GM18858 (cell line): ENCODE data around the gene SPON1.
"Not testable (repeated sequence)": the region's sequence is repeated elsewhere in the genome, so short reads cannot be mapped to it uniquely, and the experiment has no call there.

Source experiments
- ATAC-seq: cut with Tn5 transposase; IDR thresholded peaks from one replicate; pipeline ENCODE4 v1.9.1; 2021; ENCODE audit not compliant: unreplicated experiment

Gene SPON1

GRCh38 chr11:14029971-14030920 lies 67.7 kb downstream of the SPON1 start:
- no peak for ATAC-seq

DNA sequence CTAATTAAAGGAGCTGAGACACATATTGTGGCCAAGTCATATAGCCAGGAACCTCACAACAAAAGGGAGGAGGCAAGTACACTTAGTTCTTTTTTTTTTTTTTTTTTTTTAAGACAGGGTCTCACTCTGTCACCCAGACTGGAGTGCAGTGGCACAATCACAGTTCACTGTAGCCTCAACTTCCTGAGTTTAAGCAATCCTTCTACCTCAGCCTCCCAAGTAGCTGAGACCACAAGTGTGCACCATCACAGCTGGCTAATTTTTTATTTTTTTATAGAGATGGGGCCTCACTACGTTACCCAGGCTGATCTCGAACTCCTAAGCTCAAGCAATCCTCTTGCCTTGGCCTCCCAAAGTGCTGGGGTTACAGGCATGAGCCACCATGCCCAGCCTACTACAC lies 73.0 kb downstream of the SPON1 start:
- not testable (repeated sequence) for ATAC-seq

DNA sequence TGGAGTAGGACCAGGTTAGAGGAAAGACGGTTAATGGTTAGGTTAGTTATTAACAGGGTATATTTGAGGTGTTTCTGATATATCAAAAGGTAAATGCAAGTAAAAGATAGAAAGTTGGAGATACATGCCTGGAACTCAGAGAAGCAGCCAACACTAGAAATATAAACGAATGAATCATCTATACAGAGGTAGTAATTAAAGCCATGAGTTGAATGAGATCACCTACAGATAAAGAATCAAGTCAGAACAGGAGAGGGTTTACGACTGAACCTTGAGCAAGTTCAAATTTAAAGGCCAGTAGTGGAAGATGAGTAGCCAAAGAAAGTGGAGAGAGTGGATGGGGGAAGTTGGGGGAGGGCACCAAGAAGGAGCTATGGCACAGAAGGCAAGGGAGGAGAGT lies 73.9 kb downstream of the SPON1 start:
- ATAC-seq = no peak

- ATAC-seq = no peak
Observed at GRCh38 chr11:14041040-14041439, 78.5 kb downstream of the SPON1 start.

DNA sequence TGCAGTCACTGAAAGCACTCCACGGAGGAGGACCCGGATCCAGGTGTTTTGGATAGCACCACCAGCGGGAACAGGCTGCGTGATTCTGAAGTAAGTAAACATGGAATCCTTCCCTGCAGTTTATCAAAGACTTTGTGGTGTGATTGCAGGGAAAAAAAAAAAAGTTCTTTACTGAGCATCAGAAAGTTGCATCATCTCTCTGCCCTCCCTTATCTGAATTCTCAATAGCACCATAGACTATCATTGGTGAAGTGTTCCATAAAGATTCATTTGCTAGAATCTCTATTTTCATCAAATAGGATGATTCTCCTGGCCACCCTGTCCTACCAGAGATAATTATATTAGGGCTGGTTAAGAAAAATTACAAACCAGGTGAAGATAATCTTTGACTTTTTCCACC lies 79.0 kb downstream of the SPON1 start:
- ATAC-seq = no peak

DNA sequence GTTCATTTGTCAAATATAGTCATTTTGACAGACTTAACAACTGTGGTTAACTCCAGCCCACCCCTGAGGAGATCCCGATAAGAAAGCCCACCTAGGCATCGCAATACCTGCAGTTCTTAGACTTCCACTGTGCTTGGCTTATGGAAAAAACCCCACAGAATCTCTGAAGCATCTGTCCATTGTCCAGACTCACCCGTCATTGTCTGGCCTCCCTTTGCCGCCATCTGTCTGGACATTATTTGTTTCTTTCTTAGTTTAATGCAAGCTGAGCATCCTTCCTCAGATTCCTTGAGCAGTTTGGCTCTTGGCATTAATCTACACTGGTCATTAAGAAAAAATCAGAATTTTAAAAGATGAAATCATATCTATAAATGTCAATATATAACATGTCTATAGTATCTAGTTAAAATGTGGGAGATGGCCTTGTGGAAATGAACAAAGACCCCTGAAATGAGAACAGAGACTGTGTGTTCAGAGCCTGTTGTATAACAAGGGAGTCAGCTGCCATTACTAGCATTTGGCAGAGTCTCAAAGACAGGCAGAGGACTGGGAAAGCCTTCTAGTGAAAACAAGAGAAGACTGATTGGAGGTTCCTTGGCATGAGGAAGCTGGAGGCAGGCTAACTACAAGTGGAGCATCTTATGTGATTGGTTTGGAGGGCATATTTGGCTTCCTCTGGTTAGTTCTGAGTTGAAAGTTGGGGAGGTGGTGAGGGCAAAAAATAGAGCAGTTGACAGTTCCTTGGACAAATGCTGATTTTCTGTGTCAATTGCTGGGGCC lies 80.4 kb downstream of the SPON1 start:
- ATAC-seq = no peak

DNA sequence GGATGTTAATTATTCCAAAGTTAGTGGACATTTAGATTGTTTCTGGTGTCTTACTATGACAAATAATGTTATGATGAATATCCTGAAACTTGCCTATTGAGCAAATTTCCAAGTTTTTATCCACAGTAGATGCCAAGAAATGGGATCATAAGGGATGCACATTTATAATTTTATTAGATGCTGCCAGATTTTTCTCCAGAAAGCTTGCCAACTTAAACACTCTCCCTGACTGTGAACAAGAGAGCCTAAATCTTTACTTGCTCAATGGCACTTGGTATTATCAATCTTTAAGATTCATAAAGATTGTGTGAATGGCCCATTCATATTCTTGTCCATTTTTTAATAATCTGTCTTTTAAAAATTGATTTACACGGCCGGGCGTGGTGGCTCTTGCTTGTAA lies 82.4 kb downstream of the SPON1 start:
- no peak for ATAC-seq

DNA sequence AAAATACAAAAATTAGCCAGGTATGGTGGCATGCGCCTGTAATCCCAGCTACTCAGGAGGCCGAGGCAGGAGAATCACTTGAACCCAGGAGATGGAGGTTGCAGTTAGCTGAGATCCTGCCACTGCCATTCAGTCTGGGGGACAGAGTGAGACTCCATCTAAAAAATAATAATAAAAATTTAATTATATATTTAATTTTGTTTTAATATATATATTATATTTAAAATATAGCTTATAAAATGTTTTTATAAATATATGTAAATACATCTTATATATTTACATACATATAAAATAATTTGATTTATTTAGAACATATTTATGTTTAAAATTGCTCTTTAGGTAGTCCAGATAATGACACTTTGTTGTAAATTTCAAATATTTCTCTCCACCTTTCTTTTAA lies 82.9 kb downstream of the SPON1 start:
- ATAC-seq = no peak

GRCh38 chr11:14052198-14052597 lies 89.7 kb downstream of the SPON1 start:
- no peak for ATAC-seq

- no peak for ATAC-seq
Observed at GRCh38 chr11:14054116-14055107, 91.9 kb downstream of the SPON1 start.

DNA sequence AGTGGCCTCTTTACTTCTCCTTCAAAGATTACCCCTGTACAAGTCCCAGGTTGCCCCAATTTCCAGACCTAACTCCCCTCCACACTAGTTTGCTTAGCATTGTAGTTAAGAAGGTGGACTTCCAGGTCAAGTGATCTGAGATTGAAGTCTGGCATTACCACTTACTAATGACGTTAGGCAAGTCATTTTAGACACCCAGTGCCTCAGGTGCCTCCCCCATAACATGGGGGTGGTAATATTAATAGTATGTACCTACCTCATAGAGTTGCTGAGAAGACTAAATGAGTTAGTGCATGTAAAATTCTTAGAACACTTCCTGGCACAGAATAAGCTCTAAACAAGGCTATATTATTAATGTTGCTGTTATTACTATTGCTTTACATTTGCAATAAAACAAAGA lies 93.4 kb downstream of the SPON1 start:
- ATAC-seq = no peak

DNA sequence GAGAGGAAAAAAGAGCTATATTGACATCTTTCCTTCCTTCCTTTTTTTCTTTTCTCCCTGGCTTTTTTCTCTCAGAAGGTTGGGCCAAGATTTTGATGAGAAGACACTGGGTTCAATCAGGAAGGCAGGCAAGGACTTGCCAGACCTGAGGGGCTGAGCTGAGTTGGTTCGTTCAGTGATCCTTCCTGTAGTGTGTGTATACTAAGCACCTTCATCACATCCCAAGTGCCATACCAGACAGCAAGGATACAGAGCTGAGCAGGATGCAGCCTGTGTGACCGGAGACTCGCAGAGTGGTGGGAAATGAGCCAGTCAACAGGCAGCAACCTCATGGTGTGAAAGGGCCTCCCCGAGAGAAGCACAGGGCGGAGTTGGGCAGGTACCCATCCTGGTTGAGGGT lies 95.5 kb downstream of the SPON1 start:
- ATAC-seq = no peak

DNA sequence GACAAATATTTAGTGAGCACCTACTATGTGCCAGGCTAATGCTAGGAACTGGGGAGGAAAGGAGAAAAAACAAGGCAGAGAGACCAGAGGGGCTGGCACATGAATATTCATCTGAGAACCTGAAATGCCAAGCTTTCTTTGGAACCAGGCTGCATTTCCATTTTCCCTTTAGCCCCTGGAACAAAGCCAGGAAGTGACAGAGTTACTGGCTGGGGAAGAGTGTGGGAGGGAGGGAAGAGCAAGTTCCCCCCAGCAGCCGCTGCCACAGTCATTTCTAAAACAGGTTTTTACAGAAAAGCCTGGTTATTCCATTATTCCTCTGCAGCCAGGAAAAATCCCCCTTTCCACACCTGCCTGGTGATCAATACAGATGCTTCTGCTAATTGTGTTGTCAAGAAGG lies 97.0 kb downstream of the SPON1 start:
- ATAC-seq = no peak

DNA sequence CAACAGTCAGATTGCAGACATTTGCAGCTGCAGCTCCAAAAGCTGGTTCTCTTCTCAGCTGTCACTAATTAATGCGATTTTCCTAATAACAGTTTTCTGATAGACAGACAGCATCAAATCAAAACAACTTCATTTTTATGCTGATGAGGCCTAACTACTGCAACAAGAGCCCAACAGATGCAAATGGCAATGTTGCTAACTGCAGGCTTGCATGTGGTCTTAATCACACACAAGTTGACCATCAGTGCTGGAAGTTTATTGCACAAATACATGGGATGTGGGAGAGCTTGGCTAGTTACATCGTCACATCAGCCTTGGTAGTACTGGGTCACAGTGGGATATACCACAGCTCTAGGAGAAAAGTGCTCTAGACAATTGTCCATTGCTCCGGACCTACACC lies 99.2 kb downstream of the SPON1 start:
- ATAC-seq = no peak

DNA sequence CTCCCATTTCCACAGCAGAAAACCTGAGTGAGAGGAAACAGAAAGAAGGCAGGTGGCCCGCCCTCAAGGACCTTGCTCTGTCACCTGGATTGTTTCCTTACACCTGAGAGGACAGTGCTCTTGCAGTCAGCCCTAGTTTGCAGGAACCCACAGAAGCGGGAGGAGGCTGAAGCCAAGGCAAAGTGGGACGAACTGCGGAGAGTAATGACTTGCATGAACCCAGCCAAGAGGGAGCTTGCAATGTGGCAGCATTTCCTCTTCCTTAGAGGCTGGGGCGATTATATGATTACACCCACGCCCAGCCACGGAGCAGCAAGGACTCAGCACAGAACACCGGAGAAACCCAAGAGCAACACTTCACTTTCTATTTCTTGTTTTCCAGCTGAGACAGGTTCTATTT lies 102.6 kb downstream of the SPON1 start:
- ATAC-seq = no peak

- ATAC-seq = no peak
Observed at GRCh38 chr11:14065681-14066080, 103.2 kb downstream of the SPON1 start.

DNA sequence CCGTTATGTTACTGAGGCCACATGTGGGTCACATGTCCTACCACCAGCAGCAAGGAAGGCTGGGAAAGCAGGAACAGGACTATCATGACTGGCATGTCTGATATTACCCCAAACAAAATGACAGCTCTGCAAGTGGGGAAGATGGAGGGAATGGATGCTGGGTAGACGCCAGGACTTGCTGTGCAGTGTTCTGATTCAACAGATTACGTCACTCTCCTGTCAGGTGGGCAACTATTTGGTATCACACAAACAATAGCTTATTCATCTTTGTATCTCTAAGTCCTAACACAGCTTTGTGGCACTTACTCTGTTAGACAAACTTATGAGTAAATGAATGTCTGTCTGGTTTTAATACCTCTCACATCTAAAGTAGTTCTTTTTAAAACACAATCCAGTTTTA lies 105.2 kb downstream of the SPON1 start:
- no peak for ATAC-seq

- ATAC-seq = no peak
Observed at GRCh38 chr11:14070896-14071295, 108.4 kb downstream of the SPON1 start.

DNA sequence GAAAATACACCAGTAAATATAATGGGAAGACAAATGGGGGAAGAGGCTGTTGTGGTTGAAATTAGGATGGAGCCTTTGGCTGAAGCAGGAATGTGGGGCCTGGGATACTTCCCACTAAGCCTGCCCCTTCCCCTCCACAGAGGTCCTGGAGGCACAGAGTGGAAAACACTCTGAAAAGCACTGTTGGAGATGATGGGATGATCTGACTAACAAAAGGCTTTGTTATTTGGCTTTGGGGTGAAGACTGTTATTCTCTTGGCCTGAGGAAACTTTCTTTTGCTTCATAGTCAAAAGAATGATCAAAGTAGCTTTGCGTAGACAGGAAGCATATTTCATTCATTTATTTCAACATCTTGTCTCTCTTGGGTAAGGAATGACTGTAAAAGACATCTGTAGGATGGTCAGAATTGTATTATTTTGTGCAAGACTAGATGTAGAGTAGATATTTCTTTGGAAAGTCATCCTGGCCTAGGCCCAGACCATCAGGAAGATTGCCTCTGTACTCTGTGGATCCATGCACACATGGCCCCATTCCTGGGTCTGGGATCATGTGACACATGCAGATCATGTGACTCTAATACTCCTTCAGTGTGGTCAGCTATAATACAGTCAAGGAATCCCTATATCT lies 111.4 kb downstream of the SPON1 start:
- ATAC-seq = no peak
